SH-SY5Y (cell line): ENCODE results near the gene SLC25A22.

ENCODE experiments used
- GATA2 ChIP-seq: IDR thresholded peaks from 2 replicates; pipeline ENCODE4 v1.6.1; 2011; ENCODE audit warnings: mild to moderate bottlenecking, low read depth, low read length
- GATA3 ChIP-seq: IDR thresholded peaks from 2 replicates; pipeline ENCODE4 v1.6.1; 2011; ENCODE audit warnings: low read depth, mild to moderate bottlenecking, low read length, moderate library complexity

The SLC25A22 gene

DNA sequence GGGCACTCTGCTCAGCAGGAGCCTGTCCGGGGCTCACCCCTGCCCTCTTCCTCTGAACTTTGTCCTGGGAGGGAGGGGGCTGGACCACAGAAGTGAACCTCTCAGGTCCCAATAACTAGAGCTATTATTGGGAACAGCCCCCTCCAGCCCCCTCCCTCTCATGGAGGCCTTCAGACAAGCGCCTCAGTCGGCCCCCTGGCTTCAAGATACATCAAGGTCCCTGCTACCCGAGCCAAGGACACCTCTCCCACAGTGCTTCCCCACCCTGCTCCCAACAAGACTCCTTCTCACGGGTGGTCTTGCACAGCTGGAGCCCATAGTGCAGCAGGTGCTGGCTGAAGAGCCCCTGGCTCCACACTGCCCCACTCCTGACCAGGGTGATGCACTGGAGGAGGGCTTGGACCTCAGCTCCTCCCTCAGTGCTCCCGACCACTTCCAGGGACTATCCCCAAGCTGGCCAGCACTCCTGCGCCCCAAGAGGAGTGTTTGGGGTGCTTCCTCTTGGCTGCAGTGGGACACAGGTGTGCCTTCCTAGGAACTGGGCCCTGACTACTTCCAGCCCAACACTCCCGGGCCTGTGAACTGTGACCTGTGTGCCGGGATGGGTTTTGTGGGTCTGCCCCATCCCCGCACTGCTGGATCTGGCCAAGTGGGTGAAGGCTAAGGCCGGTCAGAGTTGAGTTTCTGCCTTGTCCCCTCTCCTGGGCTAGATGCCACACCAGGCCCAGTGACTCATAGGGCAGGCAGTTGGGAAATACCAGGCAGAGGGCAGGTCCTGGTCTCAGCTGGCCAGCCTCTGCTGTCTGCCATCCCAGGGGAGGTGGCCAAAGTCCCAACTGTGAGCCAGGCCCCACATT is 22.8 kb upstream of the SLC25A22 start:
- no peak for TF ChIP-seq GATA3
- no peak for TF ChIP-seq GATA2

DNA sequence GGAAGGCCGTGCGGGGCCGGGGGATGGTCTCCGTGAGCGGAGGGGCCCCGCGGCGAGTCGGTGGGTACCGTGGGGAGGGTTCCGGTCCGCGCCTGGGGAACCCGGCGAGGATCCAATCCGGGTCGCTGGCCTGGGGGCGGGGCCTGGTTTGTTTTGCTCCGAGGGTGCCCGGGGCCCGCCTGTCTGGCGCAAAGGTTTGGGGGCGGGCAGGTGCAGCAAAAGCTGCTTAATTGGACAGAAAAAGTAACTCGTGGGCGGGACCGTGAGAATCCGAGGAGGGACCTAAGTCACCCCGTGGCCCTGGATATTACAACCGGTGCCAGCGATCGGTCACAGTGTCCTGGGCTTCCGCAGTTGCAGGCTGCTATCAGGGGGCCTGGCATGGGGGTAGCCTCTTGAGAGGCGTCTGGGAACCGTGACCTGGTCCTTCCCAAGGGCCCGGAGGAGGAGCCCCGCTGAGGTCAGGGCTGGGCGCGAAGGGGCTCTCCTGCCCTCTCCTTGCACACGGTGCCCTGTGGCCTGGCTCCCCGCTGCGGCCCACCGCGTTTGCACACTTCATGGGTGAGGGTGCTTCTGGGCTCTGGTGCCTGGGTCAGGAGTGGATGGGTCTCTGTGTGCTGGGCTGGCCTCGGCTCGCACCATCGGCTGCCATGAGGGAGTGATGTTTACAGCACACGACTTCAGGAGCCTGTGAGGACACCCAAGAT is 22.0 kb upstream of the SLC25A22 start:
- no peak for TF ChIP-seq GATA3
- no peak for TF ChIP-seq GATA2

DNA sequence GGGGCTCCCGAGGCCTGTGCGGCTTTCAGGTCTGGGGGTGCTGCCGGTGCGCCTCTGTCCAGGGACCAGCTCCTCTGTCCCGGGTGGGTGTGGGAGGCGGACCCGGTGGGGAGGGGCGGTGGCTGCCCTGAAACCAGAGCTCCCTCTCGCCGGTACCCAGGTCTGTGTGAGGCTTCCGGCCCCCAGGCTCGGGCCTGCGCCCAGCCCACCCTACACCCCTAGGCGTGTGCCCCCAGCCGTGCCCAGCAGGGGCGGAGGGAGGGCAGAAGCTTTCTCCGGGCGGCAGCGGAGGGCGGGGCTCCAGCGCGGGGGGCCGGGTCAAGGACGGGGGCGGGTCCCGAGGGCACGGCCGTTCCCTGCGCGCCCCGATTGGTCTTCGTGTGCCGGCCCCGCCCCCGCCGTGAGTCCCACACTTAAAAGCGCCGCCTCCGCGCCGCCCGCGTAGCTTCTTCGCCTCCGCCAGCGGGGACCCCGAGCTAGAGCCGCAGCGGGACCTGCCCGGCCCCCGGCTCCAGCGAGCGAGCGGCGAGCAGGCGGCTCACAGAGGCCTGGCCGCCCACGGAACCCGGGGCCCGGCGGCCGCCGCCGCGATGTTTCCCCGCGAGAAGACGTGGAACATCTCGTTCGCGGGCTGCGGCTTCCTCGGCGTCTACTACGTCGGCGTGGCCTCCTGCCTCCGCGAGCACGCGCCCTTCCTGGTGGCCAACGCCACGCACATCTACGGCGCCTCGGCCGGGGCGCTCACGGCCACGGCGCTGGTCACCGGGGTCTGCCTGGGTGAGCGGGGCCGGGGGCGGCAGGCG is 21.2 kb upstream of the SLC25A22 start:
- TF ChIP-seq GATA3 (no peak), GATA2 (no peak)

DNA sequence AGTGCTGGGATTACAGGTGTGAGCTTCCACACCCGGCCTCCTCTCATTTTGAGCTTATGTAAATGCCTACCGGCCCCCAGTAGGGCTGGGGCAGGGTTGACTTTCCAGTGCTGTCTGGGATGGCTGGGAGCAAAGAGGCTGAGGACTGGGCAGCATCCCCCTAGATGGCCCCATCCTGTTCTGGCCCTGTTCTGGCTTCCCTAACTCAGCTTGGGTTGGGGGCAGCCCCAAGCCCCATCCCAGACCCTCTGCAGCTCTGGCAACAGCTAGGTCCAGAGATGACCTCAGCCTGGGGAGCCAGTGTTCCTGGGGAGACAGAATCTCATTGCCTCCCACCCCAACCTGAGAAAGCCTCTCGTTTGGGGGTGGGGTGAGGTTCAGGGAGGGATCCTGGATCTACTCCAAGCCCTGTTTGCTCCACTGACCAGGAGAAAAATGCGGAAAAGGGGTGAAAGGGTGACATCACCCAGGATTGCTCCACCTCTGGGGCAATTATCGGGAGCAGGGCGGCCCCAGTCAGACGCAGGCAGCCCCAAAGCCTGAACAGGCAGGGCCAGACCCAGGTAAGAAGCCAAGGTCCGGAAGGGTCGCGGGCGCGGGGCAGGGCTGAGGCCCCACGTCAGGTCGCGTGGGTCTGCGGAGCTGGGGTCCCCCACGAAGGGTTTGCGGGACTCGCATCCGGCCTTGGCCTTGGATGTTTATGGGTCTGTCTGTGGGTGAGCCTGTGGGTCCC is 20.5 kb upstream of the SLC25A22 start, which contains the start of gene PNPLA2:
PNPLA2 (plus strand) TSS at position 519 of the 733 bp plus-strand sequence. CDS start 805 bp downstream, outside the sequence.
- TF ChIP-seq GATA3 (no peak), GATA2 (no peak)

DNA sequence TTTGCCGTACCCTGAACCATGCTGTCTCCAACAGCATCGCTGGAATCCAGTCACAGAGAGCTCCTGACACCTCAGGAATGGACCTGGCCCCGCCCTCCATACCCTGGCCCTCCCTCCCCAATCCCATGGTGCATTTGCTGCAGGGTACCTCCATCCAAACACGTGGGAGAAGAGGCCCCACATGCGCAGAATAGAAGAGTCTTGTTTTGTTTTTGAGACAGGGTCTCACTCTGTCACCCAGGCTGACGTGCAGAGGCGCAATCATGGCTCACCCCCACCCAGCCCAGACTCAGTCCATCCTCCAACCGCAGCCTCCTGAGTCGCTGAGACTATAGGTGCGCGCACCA is 18.3 kb upstream of the SLC25A22 start:
- TF ChIP-seq GATA3: no peak
- TF ChIP-seq GATA2: no peak

DNA sequence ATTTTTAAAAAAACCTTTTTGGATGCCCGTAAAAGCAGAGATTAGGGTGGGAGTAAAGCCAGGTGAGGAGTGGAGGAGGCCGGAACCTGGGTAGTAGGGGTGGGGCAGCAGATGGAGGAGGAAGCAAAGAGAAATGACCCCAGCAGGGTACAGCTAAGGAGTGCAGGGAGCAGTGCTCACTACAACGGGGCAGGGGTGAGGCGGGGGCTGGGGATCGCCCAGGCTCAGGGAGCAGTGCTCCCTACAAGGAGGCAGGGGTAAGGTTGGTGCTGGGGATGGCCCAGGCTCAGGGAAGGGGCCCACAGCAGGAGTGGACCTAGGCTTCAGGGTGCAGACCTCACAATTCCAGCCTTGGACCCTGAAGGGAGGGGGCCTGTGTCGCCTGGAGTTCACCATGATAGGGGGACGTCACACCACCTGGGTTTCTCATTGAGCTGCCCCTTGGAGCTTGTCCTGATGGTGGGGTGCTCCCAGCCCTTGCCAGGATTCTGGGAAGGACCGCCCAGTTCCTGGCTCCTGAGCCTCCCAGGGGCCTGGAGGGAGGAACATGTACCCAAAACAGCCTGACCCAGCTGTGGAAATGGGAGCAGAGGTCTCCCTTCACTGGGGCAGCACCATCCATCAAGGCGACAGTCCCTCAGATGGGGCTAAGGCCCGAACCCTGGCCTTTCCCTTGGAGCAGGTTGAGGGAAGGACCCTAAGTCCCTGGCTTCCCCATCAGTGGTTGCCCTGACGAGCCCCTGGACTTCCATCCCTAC is 17.8 kb upstream of the SLC25A22 start:
- TF ChIP-seq GATA2 (no peak), GATA3 (no peak)

DNA sequence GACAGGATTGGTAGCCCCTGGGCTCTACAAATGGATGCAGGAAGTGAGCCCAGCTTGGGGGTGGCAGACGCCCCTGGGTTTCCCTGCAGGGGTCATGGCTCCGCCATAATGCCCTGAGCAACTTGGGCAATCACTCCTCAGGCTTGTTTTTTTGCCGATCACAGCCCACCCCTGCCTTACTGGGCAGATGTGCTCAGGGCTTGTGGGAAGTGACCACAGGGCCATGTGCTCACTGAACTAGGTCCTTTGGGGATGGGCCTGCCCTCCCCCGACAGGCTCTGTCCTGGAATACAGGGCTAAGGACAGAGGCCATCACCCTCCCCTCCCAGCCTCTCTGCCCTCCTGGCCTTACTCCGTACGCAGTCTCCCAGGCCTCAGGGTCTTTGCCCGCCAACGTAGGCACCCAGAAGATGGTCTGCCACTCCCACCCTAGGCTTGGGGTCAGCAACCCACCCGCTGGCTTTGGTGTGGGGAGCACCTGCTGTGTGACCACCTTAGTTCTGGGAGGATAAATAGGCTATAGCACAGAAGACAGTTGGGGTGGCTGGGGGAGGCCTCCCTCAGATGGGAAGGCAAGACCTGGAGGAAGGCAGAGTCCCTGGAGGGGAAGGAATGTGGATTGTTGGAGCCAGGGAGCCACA is 15.5 kb upstream of the SLC25A22 start:
- TF ChIP-seq GATA3 (no peak), GATA2 (no peak)

DNA sequence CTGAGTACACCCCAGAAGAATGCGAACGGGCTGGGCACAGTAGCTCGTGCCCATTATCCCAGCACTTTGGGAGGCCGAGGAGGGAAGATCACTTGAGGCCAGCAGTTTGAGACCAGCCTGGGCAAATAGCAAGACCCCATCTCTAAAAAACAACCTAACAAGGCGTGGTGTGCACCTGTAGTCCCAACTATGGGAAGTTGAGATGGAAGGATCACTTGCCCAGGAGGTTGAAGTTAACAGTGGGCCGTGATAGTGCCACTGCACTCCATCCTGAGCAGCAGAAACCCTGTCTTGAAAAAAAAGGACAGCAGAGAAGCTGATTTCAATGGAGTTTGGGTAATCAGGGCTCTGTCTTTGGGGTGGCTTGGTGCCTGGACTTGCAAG is 15.0 kb upstream of the SLC25A22 start:
- TF ChIP-seq GATA3: no peak

DNA sequence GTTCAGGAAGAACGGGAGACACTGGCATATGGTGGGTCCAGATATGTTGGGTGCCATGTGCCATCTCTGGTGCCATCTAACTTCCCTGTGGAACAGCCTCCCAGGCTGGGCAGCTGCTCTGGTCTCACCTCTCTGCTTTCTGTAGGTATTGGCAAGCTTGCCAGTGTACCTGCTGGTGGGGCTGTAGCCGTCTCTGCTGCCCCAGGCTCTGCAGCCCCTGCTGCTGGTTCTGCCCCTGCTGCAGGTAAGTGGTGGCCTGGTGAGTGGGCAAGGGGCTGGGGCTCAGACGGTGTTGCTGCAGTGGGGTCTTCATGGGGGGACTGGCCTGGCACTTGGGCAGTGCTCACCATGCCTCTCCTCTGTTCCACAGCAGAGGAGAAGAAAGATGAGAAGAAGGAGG is 14.3 kb upstream of the SLC25A22 start:
- TF ChIP-seq GATA3 (no peak), GATA2 (no peak)

DNA sequence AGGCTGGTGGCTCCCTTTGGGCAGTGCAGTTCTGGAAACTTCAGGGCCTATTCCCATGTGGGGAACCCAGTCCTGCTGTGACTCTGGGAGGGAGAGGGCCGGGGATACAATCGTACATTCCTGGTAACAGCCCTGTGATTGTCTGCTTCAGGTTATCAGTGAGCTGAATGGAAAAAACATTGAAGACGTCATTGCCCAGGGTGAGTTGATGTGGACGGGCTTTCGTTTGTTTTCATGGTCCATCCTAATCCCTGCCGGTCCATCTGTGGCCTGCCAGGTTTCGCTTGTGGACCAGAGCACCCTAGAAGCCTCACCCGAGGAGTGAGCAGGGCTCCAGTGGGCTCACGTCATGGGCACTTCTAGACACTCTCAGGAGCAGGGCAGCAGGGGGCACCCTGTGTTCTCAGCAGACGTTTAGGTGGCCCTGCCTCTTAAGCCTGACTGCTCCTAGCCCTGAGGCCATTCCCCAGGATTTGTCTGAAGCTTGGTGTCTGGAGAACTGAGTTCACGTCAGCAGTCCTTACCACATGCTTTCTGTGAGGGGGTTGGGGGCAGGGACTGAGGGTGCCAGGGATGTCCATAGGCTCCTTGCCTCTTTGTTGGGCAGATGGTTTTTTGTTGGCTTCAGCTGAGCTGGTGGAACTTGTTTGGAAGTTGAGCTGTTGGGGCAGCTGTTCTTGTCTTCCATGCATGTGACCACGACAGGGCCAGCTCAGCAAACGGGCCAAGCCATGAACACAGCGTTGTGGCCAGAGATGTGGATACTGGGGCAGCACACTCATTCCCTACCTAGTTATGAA is 13.6 kb upstream of the SLC25A22 start:
- no peak for TF ChIP-seq GATA2
- no peak for TF ChIP-seq GATA3

DNA sequence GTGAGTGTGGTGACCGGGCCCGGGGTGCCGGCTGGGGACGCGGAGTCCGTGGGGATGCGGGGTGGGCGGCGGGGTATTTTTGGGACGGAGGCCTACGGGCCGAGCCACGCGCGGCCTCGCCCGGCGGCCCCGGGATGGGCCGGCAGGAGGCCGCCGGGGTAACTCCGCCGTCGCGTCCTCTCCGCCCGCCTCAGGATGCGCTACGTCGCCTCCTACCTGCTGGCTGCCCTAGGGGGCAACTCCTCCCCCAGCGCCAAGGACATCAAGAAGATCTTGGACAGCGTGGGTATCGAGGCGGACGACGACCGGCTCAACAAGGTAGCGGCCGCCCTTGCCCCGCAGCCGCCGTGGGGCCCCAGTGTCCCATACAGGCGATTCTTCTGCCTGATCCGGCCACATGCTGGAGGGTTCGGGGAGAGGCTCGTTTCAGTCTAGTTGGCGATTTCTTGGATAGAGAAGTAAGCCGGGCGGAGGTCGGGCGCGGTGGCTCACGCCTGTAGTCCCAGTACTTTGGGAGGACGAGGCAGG is 12.0 kb upstream of the SLC25A22 start:
- TF ChIP-seq GATA3 (no peak), GATA2 (no peak)
